Left lung (tissue), 10 donors: Measurements from ENCODE around the gene INPP5A. TPM values are rescaled to one million over a fixed set of nuclear protein-coding genes. Genes with fewer than 3 reads are reported as not detected.

Experiments used
- ATAC-seq: fragments of 200-7000 bp; cut with Tn5 transposase; one replicate; pipeline ENCODE4 v1.9.1; 2020; ENCODE audit warnings: moderate library complexity
- DNase-seq, 4 donors: peaks; one replicate each; pipeline ENCODE4 v3.0.0-alpha.2; 2013 to 2020
- H3K27ac ChIP-seq, 2 donors: fragments of 200-600 bp; sonication (generic) in 1 of 2; one replicate each; pipeline versions ENCODE4 v1.5.0 to v1.8.0; 2020 to 2021
- H3K27me3 ChIP-seq, 2 donors: fragments of 200-600 bp; sonication (generic) in 1 of 2; one replicate each; pipeline versions ENCODE4 v1.5.0 to v1.8.0; 2020 to 2021
- H3K36me3 ChIP-seq, 2 donors: fragments of 200-600 bp; sonication (generic) in 1 of 2; one replicate each; pipeline versions ENCODE4 v1.5.0 to v1.8.0; 2020 to 2021
- H3K4me1 ChIP-seq, 2 donors: fragments of 200-600 bp; one replicate each; pipeline ENCODE4 v1.8.0; 2021
- H3K4me3 ChIP-seq, 2 donors: fragments of 200-600 bp; sonication (generic) in 1 of 2; one replicate each; pipeline versions ENCODE4 v1.5.0 to v1.8.0; 2020 to 2021; ENCODE audit warnings: mild to moderate bottlenecking in 1 of 2
- H3K9me3 ChIP-seq, 2 donors: fragments of 200-600 bp; sonication (generic) in 1 of 2; one replicate each; pipeline versions ENCODE4 v1.5.0 to v1.8.0; 2020 to 2021
- intact Hi-C, 2 donors: fragments of 100-400 bp; cut with DNase I; formaldehyde crosslinking; loops; one replicate each; pipeline versions ENCODE4 v1.11.2 to v1.14.2; 2022
- polyA plus RNA-seq, 6 donors: library from polyadenylated mRNA; unstranded; fragments of 120-200 nt; gene quantifications; one replicate each; pipeline ENCODE4 v1.2.1, GENCODE V29; 2013; ENCODE audit not compliant: insufficient read length in 6 of 6
- total RNA-seq, 2 donors: library from RNA; stranded (reverse); fragmentation: NEBNext Ultra II Directional; extraction: Animal tissue kit (Norgen Biotek cat#: 25700); gene quantifications; one replicate each; pipeline ENCODE4 v1.2.1, GENCODE V29; 2021
- TF ChIP-seq, protein P1 (sequence below), 2 donors: fragments of 200-600 bp; sonication (generic) in 1 of 2; IDR thresholded peaks; one replicate each; pipeline versions ENCODE4 v1.5.0 to v1.8.0; 2021; ENCODE audit warnings: antibody characterized with exemption in 2 of 2
- donor health status: DM: no; HTN: yes; CAD: no.
- donor health status: DM: no; HTN: no; CAD: no.

Gene INPP5A
- total and polyA plus RNA-seq, 8 donors = 32.0 to 44.0 (median 36.8) TPM

DNA sequence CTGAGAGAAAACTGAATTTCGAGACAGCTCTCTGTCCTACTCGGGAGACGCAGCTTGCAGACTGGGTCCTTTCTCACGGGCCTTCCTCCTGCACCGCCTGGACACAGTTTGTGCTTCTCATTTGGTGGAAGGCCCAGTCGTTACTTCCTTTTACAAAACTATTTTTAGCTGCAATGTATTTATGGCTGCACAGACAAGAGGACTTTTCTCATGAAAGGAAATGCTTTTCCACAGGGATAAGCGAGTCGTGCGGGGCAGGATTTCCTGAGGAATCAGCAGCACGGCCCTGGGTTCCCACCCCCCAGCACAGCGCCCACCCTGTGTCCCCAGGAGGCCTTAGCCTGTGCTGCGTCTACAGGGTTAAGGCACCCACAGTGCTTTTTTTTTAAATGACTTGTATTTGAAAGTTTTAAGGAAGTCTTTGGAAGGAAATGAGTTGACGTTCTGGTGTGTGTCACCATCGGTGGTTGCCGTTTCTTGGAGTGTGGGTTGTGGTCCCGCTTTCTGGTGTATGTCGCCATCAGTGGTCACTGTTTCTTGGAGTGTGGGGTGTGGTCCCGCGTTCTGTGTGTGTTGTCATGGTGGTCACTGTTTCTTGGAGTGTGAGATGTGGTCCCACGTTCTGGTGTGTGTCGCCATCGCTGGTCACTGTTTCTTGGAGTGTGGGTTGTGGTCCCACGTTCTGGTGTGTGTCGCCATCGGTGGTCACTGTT lies 50.9 kb downstream of the INPP5A start:
- H3K27ac ChIP-seq = peak overlapping the region; percentile 72 to 86
- DNase-seq = peak in 3 of 4 donors; percentile 43 to 74 (median 57)
- H3K4me3 ChIP-seq = no peak overlapping the region
- TF ChIP-seq, protein P1, sequence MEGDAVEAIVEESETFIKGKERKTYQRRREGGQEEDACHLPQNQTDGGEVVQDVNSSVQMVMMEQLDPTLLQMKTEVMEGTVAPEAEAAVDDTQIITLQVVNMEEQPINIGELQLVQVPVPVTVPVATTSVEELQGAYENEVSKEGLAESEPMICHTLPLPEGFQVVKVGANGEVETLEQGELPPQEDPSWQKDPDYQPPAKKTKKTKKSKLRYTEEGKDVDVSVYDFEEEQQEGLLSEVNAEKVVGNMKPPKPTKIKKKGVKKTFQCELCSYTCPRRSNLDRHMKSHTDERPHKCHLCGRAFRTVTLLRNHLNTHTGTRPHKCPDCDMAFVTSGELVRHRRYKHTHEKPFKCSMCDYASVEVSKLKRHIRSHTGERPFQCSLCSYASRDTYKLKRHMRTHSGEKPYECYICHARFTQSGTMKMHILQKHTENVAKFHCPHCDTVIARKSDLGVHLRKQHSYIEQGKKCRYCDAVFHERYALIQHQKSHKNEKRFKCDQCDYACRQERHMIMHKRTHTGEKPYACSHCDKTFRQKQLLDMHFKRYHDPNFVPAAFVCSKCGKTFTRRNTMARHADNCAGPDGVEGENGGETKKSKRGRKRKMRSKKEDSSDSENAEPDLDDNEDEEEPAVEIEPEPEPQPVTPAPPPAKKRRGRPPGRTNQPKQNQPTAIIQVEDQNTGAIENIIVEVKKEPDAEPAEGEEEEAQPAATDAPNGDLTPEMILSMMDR (IDR thresholded peaks at IDR 0.05) = no peak
- H3K36me3 ChIP-seq = no peaks in the 10 kb centered on the region
- peak; percentile 42 for ATAC-seq
- peaks cover 39 to 83% of the 10 kb centered on the region in 2 donors for H3K4me1 ChIP-seq
- intact Hi-C loops = no loop called here
- H3K9me3 ChIP-seq = no peaks in the 10 kb centered on the region
- no peaks in the 10 kb centered on the region for H3K27me3 ChIP-seq

DNA sequence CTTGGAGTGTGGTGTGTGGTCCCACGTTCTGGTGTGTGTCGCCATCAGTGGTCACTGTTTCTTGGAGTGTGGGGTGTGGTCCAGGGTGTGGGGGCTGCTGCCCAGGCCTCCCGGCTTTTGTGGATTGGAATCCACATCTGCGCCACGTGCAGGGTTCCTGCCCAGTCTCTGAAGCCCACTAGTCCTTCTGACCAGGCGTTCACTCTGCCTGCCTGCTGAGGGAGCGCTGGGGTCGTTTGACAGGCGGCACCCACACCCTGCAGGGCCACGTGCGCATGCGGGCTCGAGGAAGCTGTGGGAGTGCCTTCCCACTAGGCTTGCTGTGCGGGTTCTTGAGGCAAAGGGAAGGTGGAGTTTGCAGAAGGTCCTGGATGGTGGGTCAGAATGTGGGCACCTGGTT lies 51.4 kb downstream of the INPP5A start:
- Histone ChIP-seq H3K4me3 (no peak overlapping the region), H3K36me3 (no peaks in the 10 kb centered on the region), H3K27me3 (no peaks in the 10 kb centered on the region), H3K9me3 (no peaks in the 10 kb centered on the region), H3K4me1 (peaks cover 44 to 89% of the 10 kb centered on the region in 2 donors), H3K27ac (peak overlapping the region; percentile 72 to 86)
- intact Hi-C loops = no loop called here
- TF ChIP-seq, protein P1 (IDR thresholded peaks at IDR 0.05) = no peak
- DNase-seq (no peak), ATAC-seq (peak; percentile 4)

DNA sequence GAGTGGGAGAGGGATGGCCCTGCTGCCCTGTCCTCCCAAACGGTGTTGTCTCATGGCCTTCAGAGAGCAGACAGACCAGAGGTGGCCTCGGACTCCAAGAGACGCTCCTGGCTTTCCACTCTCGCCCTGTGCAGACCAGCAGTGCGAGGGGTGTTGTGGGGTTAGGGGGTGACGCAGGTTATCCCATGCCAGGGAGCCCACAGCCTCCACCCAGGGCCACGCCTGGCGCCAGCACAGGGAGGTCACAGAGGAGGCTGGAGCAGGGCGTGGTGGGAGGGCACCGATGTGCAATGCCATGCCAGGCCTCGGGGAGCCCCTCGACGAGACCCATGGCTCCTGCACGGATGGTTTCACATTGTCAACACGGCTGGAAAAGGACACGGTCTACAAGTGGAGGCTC lies 52.1 kb downstream of the INPP5A start:
- Histone ChIP-seq H3K36me3 (no peaks in the 10 kb centered on the region), H3K27me3 (no peaks in the 10 kb centered on the region), H3K4me3 (no peak overlapping the region), H3K27ac (peak overlapping the region in 1 of 2 donors; percentile 86), H3K4me1 (peaks cover 39 to 95% of the 10 kb centered on the region in 2 donors), H3K9me3 (no peaks in the 10 kb centered on the region)
- TF ChIP-seq, protein P1 (IDR thresholded peaks at IDR 0.05) = no peak
- intact Hi-C loops = no loop called here
- DNase-seq = no peak
- ATAC-seq = no peak

DNA sequence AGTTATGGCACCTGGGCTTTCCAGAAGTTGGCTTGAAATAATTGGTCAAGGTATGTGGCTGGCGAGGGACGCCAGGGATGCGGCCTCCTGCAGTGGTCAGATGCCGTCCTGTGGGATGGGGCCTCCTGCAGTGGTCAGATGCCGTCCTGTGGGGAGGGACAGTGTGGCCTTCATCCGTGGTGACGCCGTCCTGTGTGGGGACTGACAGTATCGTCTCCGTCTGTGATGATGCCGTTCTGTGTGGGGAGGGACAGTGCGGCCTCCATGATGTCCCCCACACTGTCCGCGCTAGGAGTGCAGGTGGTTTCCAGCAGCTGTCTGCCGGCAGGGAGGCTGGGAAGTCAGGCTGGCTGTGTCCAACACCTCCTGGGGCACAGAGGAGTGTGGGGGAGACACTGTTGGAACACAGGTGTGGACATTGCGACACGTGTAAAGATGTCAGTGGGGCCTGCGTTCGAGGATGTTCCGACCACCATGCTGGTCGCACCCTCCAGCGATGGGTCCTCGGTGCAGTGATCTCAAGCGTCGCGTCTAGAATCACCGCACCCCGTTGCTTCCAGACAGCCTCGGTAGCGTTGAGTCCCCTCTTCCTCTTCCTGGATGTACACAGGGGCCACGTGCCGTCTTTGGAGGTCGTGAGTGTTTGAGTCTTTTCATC lies 52.6 kb downstream of the INPP5A start:
- DNase-seq = no peak

DNA sequence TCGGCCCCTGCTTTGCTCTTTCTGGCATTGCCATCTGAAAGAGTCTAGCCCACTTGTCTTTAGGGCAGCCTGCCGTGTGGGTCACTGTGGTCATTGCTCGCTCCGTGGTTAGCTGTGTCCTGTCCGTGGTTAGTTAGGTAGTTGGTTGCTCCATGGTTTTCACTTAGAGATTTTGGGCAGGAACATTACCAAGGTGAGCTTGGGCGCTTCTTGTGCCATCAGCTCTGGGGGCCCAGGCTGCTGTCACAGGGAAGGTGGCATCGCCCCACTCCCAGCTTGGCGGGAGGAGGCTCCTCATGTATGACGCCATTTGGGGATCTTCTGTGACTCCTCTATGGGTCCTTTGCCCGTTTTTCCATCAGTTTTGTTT lies 53.1 kb downstream of the INPP5A start:
- H3K4me3 ChIP-seq = no peak overlapping the region
- H3K4me1 ChIP-seq = peaks cover 39 to 94% of the 10 kb centered on the region in 2 donors
- peak overlapping the region in 1 of 2 donors; percentile 28 for H3K27ac ChIP-seq
- H3K9me3 ChIP-seq = no peaks in the 10 kb centered on the region
- intact Hi-C loops = no loop called here
- TF ChIP-seq, protein P1 (IDR thresholded peaks at IDR 0.05) = no peak
- H3K36me3 ChIP-seq = no peaks in the 10 kb centered on the region
- no peaks in the 10 kb centered on the region for H3K27me3 ChIP-seq
- ATAC-seq = no peak
- DNase-seq = no peak

More for the DNA sequence above, 52.6 kb downstream of the INPP5A start:
- no peaks in the 10 kb centered on the region for H3K27me3 ChIP-seq
- no peak for ATAC-seq
- H3K4me3 ChIP-seq = no peak overlapping the region
- no peak overlapping the region for H3K27ac ChIP-seq
- peaks cover 39 to 96% of the 10 kb centered on the region in 2 donors for H3K4me1 ChIP-seq
- intact Hi-C loops = no loop called here
- H3K9me3 ChIP-seq = no peaks in the 10 kb centered on the region
- H3K36me3 ChIP-seq = no peaks in the 10 kb centered on the region
- TF ChIP-seq, protein P1 (IDR thresholded peaks at IDR 0.05) = no peak
